GM12878 (cell line): ENCODE measurements around the gene CDH4.

ENCODE experiments used
- BACH1 ChIP-seq: fragments of 450-650 bp; IDR thresholded peaks from 2 replicates; pipeline ENCODE4 v1.6.1; 2017; ENCODE audit warnings: mild to moderate bottlenecking, borderline replicate concordance
- BCL11A ChIP-seq: IDR thresholded peaks from 2 replicates; pipeline ENCODE4 v1.6.1; 2011; ENCODE audit warnings: low read depth, low read length
- POLR2A ChIP-seq: IDR thresholded peaks from 2 replicates; pipeline ENCODE4 v1.6.1; 2011; ENCODE audit warnings: low read depth, mild to moderate bottlenecking, low read length
- SREBF1 ChIP-seq: IDR thresholded peaks from 2 replicates; pipeline ENCODE4 v1.6.1; 2012; ENCODE audit warnings: mild to moderate bottlenecking, low read length
- ZSCAN29 ChIP-seq: fragments of 450-650 bp; IDR thresholded peaks from 2 replicates; pipeline ENCODE4 v1.6.1; 2017; ENCODE audit warnings: mild to moderate bottlenecking, moderate library complexity
- TF ChIP-seq, protein P1 (sequence below), 3 experiments: IDR thresholded peaks in 2 of 3; conservative IDR thresholded peaks in 1 of 3; 2 replicates each; pipeline ENCODE4 v1.5.1; 2011; ENCODE audit warnings: low read depth in 3 of 3, low read length in 3 of 3, mild to moderate bottlenecking in 3 of 3, control low read depth in 2 of 3, moderate library complexity in 2 of 3, inconsistent platforms in 1 of 3, mixed read lengths in 1 of 3; ENCODE audit not compliant: control insufficient read depth in 2 of 3, insufficient read depth in 1 of 3; ENCODE audit errors: extremely low read depth in 1 of 3
- TF ChIP-seq, protein P2 (sequence below): fragments of 450-650 bp; IDR thresholded peaks from 2 replicates; pipeline ENCODE4 v1.6.1; 2017; ENCODE audit warnings: mild to moderate bottlenecking

GRCh38 chr20:61526907-61527306, 274.8 kb downstream of the CDH4 start:
- TF ChIP-seq, protein P1, sequence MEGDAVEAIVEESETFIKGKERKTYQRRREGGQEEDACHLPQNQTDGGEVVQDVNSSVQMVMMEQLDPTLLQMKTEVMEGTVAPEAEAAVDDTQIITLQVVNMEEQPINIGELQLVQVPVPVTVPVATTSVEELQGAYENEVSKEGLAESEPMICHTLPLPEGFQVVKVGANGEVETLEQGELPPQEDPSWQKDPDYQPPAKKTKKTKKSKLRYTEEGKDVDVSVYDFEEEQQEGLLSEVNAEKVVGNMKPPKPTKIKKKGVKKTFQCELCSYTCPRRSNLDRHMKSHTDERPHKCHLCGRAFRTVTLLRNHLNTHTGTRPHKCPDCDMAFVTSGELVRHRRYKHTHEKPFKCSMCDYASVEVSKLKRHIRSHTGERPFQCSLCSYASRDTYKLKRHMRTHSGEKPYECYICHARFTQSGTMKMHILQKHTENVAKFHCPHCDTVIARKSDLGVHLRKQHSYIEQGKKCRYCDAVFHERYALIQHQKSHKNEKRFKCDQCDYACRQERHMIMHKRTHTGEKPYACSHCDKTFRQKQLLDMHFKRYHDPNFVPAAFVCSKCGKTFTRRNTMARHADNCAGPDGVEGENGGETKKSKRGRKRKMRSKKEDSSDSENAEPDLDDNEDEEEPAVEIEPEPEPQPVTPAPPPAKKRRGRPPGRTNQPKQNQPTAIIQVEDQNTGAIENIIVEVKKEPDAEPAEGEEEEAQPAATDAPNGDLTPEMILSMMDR (IDR thresholded peaks at IDR 0.05 in 2 of 3, conservative IDR thresholded peaks at IDR 0.05 in 1 of 3; ENCODE audit: control insufficient read depth in 2 of 3, extremely low read depth in 1 of 3, insufficient read depth in 1 of 3, low read depth in 3 of 3, low read length in 3 of 3), result no peak
- no peak for TF ChIP-seq ZSCAN29
- TF ChIP-seq, protein P2, sequence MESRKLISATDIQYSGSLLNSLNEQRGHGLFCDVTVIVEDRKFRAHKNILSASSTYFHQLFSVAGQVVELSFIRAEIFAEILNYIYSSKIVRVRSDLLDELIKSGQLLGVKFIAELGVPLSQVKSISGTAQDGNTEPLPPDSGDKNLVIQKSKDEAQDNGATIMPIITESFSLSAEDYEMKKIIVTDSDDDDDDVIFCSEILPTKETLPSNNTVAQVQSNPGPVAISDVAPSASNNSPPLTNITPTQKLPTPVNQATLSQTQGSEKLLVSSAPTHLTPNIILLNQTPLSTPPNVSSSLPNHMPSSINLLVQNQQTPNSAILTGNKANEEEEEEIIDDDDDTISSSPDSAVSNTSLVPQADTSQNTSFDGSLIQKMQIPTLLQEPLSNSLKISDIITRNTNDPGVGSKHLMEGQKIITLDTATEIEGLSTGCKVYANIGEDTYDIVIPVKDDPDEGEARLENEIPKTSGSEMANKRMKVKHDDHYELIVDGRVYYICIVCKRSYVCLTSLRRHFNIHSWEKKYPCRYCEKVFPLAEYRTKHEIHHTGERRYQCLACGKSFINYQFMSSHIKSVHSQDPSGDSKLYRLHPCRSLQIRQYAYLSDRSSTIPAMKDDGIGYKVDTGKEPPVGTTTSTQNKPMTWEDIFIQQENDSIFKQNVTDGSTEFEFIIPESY, result no peak
- no peak for TF ChIP-seq BACH1
- no peak for TF ChIP-seq POLR2A
- TF ChIP-seq BCL11A, result no peak
- no peak for TF ChIP-seq SREBF1
